HG03280 (cell line): Measurements from ENCODE around the gene GPI.
A peak's percentile ranks its signal among the peaks of the same experiment; 100 is the strongest.
"Not testable (repeated sequence)": the region's sequence is repeated elsewhere in the genome, so short reads cannot be mapped to it uniquely, and the experiment has no call there.

ENCODE experiments used
- ATAC-seq: cut with Tn5 transposase; IDR thresholded peaks from one replicate; pipeline ENCODE4 v1.9.1; 2021; ENCODE audit warnings: mild to moderate bottlenecking, moderate library complexity; ENCODE audit not compliant: unreplicated experiment

Gene GPI

GRCh38 chr19:34400844-34401243, 35.8 kb downstream of the GPI start:
- not testable (repeated sequence) for ATAC-seq

- no peak for ATAC-seq
Measured at GRCh38 chr19:34402074-34402600, 37.1 kb downstream of the GPI start.

- ATAC-seq: no peak
Measured at GRCh38 chr19:34403784-34404108, 38.8 kb downstream of the GPI start.

- peak; percentile 80 for ATAC-seq
Measured at GRCh38 chr19:34404109-34404909, 39.3 kb downstream of the GPI start, which contains the start of gene PDCD2L. PDCD2L (plus strand) TSS chr19:34404399; CDS start chr19:34404431, 32 bp downstream.

GRCh38 chr19:34405892-34406660, 41.1 kb downstream of the GPI start:
- no peak for ATAC-seq

- ATAC-seq: no peak
Measured at GRCh38 chr19:34408411-34408810, 43.4 kb downstream of the GPI start.

GRCh38 chr19:34409189-34410164, 44.5 kb downstream of the GPI start:
- ATAC-seq: no peak

GRCh38 chr19:34411216-34411615, 46.2 kb downstream of the GPI start:
- no peak for ATAC-seq

GRCh38 chr19:34416021-34416545, 51.1 kb downstream of the GPI start:
- ATAC-seq: no peak

GRCh38 chr19:34418300-34418699, 53.3 kb downstream of the GPI start:
- ATAC-seq: no peak

- ATAC-seq: no peak
Measured at GRCh38 chr19:34426096-34426661, 61.2 kb downstream of the GPI start.

GRCh38 chr19:34428549-34429285, 63.7 kb downstream of the GPI start:
- peak; percentile 44 for ATAC-seq

GRCh38 chr19:34429553-34429952, 64.6 kb downstream of the GPI start:
- ATAC-seq: no peak

GRCh38 chr19:34430738-34431625, 66.0 kb downstream of the GPI start:
- no peak for ATAC-seq

GRCh38 chr19:34431681-34432402, 66.8 kb downstream of the GPI start:
- ATAC-seq: no peak

- ATAC-seq: no peak
Measured at GRCh38 chr19:34432797-34433196, 67.8 kb downstream of the GPI start.

- ATAC-seq: no peak
Measured at GRCh38 chr19:34436716-34437115, 71.7 kb downstream of the GPI start.

GRCh38 chr19:34448191-34448590, 83.2 kb downstream of the GPI start:
- no peak for ATAC-seq
